ENCODE data around the gene TREH.
"Not testable (repeated sequence)": the region's sequence is repeated elsewhere in the genome, so short reads cannot be mapped to it uniquely, and the experiment has no call there.

TREH gene

GRCh38 chr11:118627566-118627965, 51.9 kb downstream of the TREH start:
- DNase-seq = no peak

- DNase-seq = no peak
Measured at GRCh38 chr11:118625976-118626375, 53.5 kb downstream of the TREH start.

- no peak for DNase-seq
Measured at GRCh38 chr11:118625036-118625690, 54.3 kb downstream of the TREH start.

- DNase-seq = peak; percentile 55
Measured at GRCh38 chr11:118623269-118623655, 56.2 kb downstream of the TREH start.

GRCh38 chr11:118622376-118623268, 56.8 kb downstream of the TREH start:
- DNase-seq = peak; percentile 40

GRCh38 chr11:118621784-118622375, 57.6 kb downstream of the TREH start:
- DNase-seq = no peak

GRCh38 chr11:118621071-118621783, 58.2 kb downstream of the TREH start:
- DNase-seq = peak; percentile 68

GRCh38 chr11:118620529-118621070, 58.9 kb downstream of the TREH start:
- no peak for DNase-seq

GRCh38 chr11:118619444-118620197, 59.8 kb downstream of the TREH start:
- no peak for DNase-seq

- DNase-seq = no peak
Measured at GRCh38 chr11:118618991-118619375, 60.5 kb downstream of the TREH start.

GRCh38 chr11:118618115-118618990, 61.1 kb downstream of the TREH start:
- no peak for DNase-seq

- DNase-seq = no peak
Measured at GRCh38 chr11:118615976-118616371, 63.5 kb downstream of the TREH start.

- DNase-seq = no peak
Measured at GRCh38 chr11:118615282-118615975, 64.0 kb downstream of the TREH start.

- DNase-seq = no peak
Measured at GRCh38 chr11:118614511-118614910, 64.9 kb downstream of the TREH start.

GRCh38 chr11:118612378-118612777, 67.1 kb downstream of the TREH start:
- DNase-seq = no peak

GRCh38 chr11:118611433-118611795, 68.0 kb downstream of the TREH start:
- DNase-seq = not testable (repeated sequence)

GRCh38 chr11:118610773-118611432, 68.5 kb downstream of the TREH start:
- DNase-seq = peak; percentile 90

GRCh38 chr11:118610225-118610772, 69.2 kb downstream of the TREH start:
- no peak for DNase-seq

GRCh38 chr11:118609380-118610224, 69.8 kb downstream of the TREH start:
- no peak for DNase-seq
